IMR-90 (cell line): ENCODE measurements around the gene DGKE. TPM values are rescaled to one million over a fixed set of nuclear protein-coding genes. Genes with fewer than 3 reads are reported as not detected.
A peak's percentile ranks its signal among the peaks of the same experiment; 100 is the strongest.

ENCODE experiments used
- ATAC-seq: fragments of 200-7000 bp; cut with Tn5 transposase; 2 replicates; pipeline ENCODE4 v1.9.1; 2020; ENCODE audit warnings: low read depth, mild to moderate bottlenecking, moderate library complexity
- BruUV-seq: library from RNA; stranded (reverse); fragments of 400-500 nt; replicated peaks from 2 replicates; lab custom pipeline; 2021; lab: Mats Ljungman, UMichigan
- CTCF ChIA-PET: fragments of 300-600 bp; formaldehyde crosslinking; extraction: SDS; loops from one replicate; lab custom pipeline; 2021; ENCODE audit warnings: antibody characterized with exemption; lab: Yijun Ruan, JAX
- POLR2A ChIA-PET: fragments of 300-600 bp; sonication (Branson Sonifier 250); formaldehyde crosslinking; loops from one replicate; lab custom pipeline; 2022; ENCODE audit warnings: antibody characterized with exemption; ENCODE audit not compliant: unreplicated experiment; lab: Charles Lee
- DNase-seq: peaks from one replicate; pipeline ENCODE4 v3.0.0; 2013
- H2AFZ ChIP-seq: replicated peaks from 2 replicates; pipeline ENCODE3; 2013; ENCODE audit warnings: low read length, mild to moderate bottlenecking; ENCODE audit not compliant: poor library complexity
- H2AK5ac ChIP-seq: 2 replicates; pipeline ENCODE4 v1.6.1; 2013; ENCODE audit warnings: low read depth, low read length, inconsistent platforms
- H2AK9ac ChIP-seq: replicated peaks from 2 replicates; pipeline ENCODE3; 2013; ENCODE audit warnings: mild to moderate bottlenecking, low read depth, low read length, moderate library complexity; ENCODE audit not compliant: poor library complexity
- H2BK120ac ChIP-seq: 2 replicates; pipeline ENCODE4 v1.6.1; 2013; ENCODE audit warnings: low read depth, low read length, inconsistent platforms
- H2BK15ac ChIP-seq: 3 replicates; pipeline ENCODE4 v1.6.1; 2013; ENCODE audit warnings: low read depth, low read length, inconsistent platforms
- H2BK20ac ChIP-seq: 2 replicates; pipeline ENCODE4 v1.6.1; 2013; ENCODE audit warnings: low read depth, mild to moderate bottlenecking, inconsistent platforms, low read length, moderate library complexity
- H2BK5ac ChIP-seq: 2 replicates; pipeline ENCODE4 v1.6.1; 2013; ENCODE audit warnings: mild to moderate bottlenecking, low read depth, low read length, inconsistent platforms; ENCODE audit not compliant: poor library complexity, severe bottlenecking
- H3K14ac ChIP-seq: replicated peaks from 2 replicates; pipeline ENCODE4 v1.6.1; 2013; ENCODE audit warnings: low read depth, low read length, inconsistent platforms
- H3K18ac ChIP-seq: 2 replicates; pipeline ENCODE4 v1.6.1; 2013; ENCODE audit warnings: low read depth, low read length, control low read depth
- H3K23ac ChIP-seq: 2 replicates; pipeline ENCODE4 v1.6.1; 2013; ENCODE audit warnings: low read depth, low read length, inconsistent platforms
- H3K27ac ChIP-seq: 2 replicates; pipeline ENCODE4 v1.5.1; 2013; ENCODE audit warnings: mild to moderate bottlenecking, control low read depth, low read length; ENCODE audit not compliant: insufficient read depth
- H3K27me3 ChIP-seq: 2 replicates; pipeline ENCODE4 v1.6.1; 2013; ENCODE audit warnings: low read length; ENCODE audit not compliant: control insufficient read depth, insufficient read depth
- H3K36me3 ChIP-seq: 2 replicates; pipeline ENCODE4 v1.6.1; 2013; ENCODE audit warnings: low read length, mixed read lengths; ENCODE audit not compliant: control insufficient read depth, insufficient read depth
- H3K4ac ChIP-seq: 2 replicates; pipeline ENCODE4 v1.6.1; 2013; ENCODE audit warnings: low read depth, low read length, inconsistent platforms
- H3K4me1 ChIP-seq: 2 replicates; pipeline ENCODE4 v1.6.1; 2013; ENCODE audit warnings: low read length, mixed read lengths; ENCODE audit not compliant: control insufficient read depth, insufficient read depth
- H3K4me2 ChIP-seq: 2 replicates; pipeline ENCODE4 v1.6.1; 2013; ENCODE audit warnings: low read depth, mild to moderate bottlenecking, control low read depth, low read length, moderate library complexity
- H3K4me3 ChIP-seq: 2 replicates; pipeline ENCODE4 v1.5.1; 2013; ENCODE audit warnings: low read depth, mild to moderate bottlenecking, control low read depth, low read length, moderate library complexity; ENCODE audit not compliant: insufficient read depth
- H3K56ac ChIP-seq: 2 replicates; pipeline ENCODE4 v1.6.1; 2013; ENCODE audit warnings: low read length, inconsistent platforms; ENCODE audit not compliant: insufficient read depth; ENCODE audit errors: extremely low read depth
- H3K79me1 ChIP-seq, 2 experiments: 2 replicates each; pipeline ENCODE4 v1.6.1; 2013; ENCODE audit warnings: low read length in 2 of 2, inconsistent platforms in 1 of 2, low read depth in 1 of 2
- H3K9ac ChIP-seq: 2 replicates; pipeline ENCODE4 v1.6.1; 2013; ENCODE audit warnings: low read depth, low read length, control low read depth
- H3K9me1 ChIP-seq: 2 replicates; pipeline ENCODE4 v1.6.1; 2013; ENCODE audit warnings: low read length, inconsistent platforms; ENCODE audit not compliant: insufficient read depth
- H3K9me3 ChIP-seq: 2 replicates; pipeline ENCODE4 v1.6.1; 2013; ENCODE audit warnings: low read length; ENCODE audit not compliant: control insufficient read depth, insufficient read depth
- H4K20me1 ChIP-seq: 2 replicates; pipeline ENCODE4 v1.6.1; 2013; ENCODE audit warnings: low read length, inconsistent platforms; ENCODE audit not compliant: insufficient read depth
- H4K5ac ChIP-seq: 2 replicates; pipeline ENCODE4 v1.6.1; 2013; ENCODE audit warnings: mild to moderate bottlenecking, low read depth, low read length, control low read depth
- H4K8ac ChIP-seq, 2 experiments: 2 replicates each; pipeline ENCODE4 v1.6.1; 2013; ENCODE audit warnings: low read depth in 2 of 2, low read length in 2 of 2, control low read depth in 1 of 2, inconsistent platforms in 1 of 2
- H4K91ac ChIP-seq: 2 replicates; pipeline ENCODE4 v1.6.1; 2013; ENCODE audit warnings: low read depth, low read length, inconsistent platforms; ENCODE audit not compliant: insufficient read depth
- FOS ChIP-seq: fragments of 150-350 bp; IDR thresholded peaks from 2 replicates; pipeline ENCODE4 v1.6.1; 2016; ENCODE audit warnings: low read depth, low read length
- MAZ ChIP-seq: IDR thresholded peaks from 2 replicates; pipeline ENCODE4 v1.6.1; 2012; ENCODE audit warnings: low read depth, mild to moderate bottlenecking, low read length, improper control_type of control experiment, moderate library complexity, borderline replicate concordance
- WGBS, 2 experiments: methylation state at CpG; one replicate each; pipeline versions ENCODE4 v1.1.5 to v1.1.7; 2013; ENCODE audit warnings: missing lambda C conversion rate in 2 of 2; ENCODE audit not compliant: insufficient read length in 1 of 2; ENCODE audit errors: extremely low coverage in 2 of 2; 5-methylcytosine and 5-hydroxymethylcytosine counted together
- dilution Hi-C: fragments of 300-500 bp; cut with HindIII; formaldehyde crosslinking; loops from one replicate; pipeline ENCODE4 v1.14.3; 2018; ENCODE audit warnings: low sequenced_read_pairs; ENCODE audit not compliant: unreplicated experiment
- in situ Hi-C: fragments of 300-500 bp; cut with MboI; formaldehyde crosslinking; loops from 3 replicates; pipeline ENCODE4 v1.14.3; 2019; ENCODE audit warnings: low sequenced_read_pairs, inconsistent platforms, mixed read lengths
- intact Hi-C: fragments of 100-400 bp; cut with micrococcal nuclease; formaldehyde crosslinking; loops from 2 replicates; pipeline ENCODE4 v1.10.0; 2022
- polyA plus RNA-seq, 3 experiments: library from polyadenylated mRNA; depleted of rRNA; stranded (reverse); fragments of >200 nt; gene quantifications; 2 replicates each; pipeline ENCODE4 v1.2.3, GENCODE V29; 2012; ENCODE audit warnings: low replicate concordance in 1 of 3
- total RNA-seq: library from RNA; depleted of rRNA; stranded (reverse); fragments of >200 nt; gene quantifications from 2 replicates; pipeline ENCODE4 v1.2.3, GENCODE V29; 2012
- TF ChIP-seq, protein P1 (sequence below): fragments of 150-350 bp; IDR thresholded peaks from 2 replicates; pipeline ENCODE4 v1.6.1; 2016; ENCODE audit warnings: low read depth, mild to moderate bottlenecking, low read length, moderate library complexity, borderline replicate concordance

Gene DGKE
- total and polyA plus RNA-seq, 2 of the 4 experiments (the other 2 are of a cell fraction): 3.9 to 5.0 TPM

- Histone ChIP-seq H2AK5ac (no peak overlapping the region), H3K56ac (no peak overlapping the region), H3K4me3 (no peak overlapping the region), H3K18ac (no peak overlapping the region), H3K23ac (no peak overlapping the region), H3K9me3 (no peaks in the 10 kb centered on the region), H2BK120ac (no peak overlapping the region), H3K4ac (no peak overlapping the region), H3K14ac (no peak overlapping the region), H2AK9ac (no peak overlapping the region), H4K5ac (no peak overlapping the region), H3K4me2 (no peak overlapping the region), H3K36me3 (peaks cover 63% of the 10 kb centered on the region), H3K79me1 (peaks cover 9 to 12% of the 10 kb centered on the region in 2 experiments; a peak in 3 of 4 replicates), H3K9ac (no peak overlapping the region), H2AFZ (peak overlapping the region; percentile 8), H4K20me1 (0 out of 2 replicates have a peak, but pooled peaks cover 3% of the 10 kb centered on the region), H2BK20ac (no peak overlapping the region), H4K8ac (no peak overlapping the region), H4K91ac (no peak overlapping the region), H3K4me1 (no peaks in the 10 kb centered on the region), H2BK15ac (no peak overlapping the region), H3K27ac (no peak overlapping the region), H3K27me3 (no peaks in the 10 kb centered on the region), H3K9me1 (peaks cover 9% of the 10 kb centered on the region; the same call in 1 of the 2 replicates), H2BK5ac (no peak overlapping the region)
- DNase-seq: no peak
- TF ChIP-seq, protein P1, sequence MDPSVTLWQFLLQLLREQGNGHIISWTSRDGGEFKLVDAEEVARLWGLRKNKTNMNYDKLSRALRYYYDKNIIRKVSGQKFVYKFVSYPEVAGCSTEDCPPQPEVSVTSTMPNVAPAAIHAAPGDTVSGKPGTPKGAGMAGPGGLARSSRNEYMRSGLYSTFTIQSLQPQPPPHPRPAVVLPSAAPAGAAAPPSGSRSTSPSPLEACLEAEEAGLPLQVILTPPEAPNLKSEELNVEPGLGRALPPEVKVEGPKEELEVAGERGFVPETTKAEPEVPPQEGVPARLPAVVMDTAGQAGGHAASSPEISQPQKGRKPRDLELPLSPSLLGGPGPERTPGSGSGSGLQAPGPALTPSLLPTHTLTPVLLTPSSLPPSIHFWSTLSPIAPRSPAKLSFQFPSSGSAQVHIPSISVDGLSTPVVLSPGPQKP: no peak
- no peak for TF ChIP-seq FOS
- no peak for TF ChIP-seq MAZ
- intact Hi-C loops (no loop called here), in situ Hi-C loops (no loop called here), dilution Hi-C loops (no loop called here)
- no peak for ATAC-seq
- 95% methylated on average over 8 of the region's 20 CpGs; no CpG with 5 or more reads in 1 of the 2 experiments for WGBS, 2 experiments
- POLR2A ChIA-PET: no interaction called here
- BruUV-seq: no TSS peak
- CTCF ChIA-PET: no interaction called here
Measured at GRCh38 chr17:56894859-56895455, 61.0 kb downstream of the DGKE start.
